OCI-LY3 (cell line): ENCODE data around the gene RAB43.

Source experiments
- H2AFZ ChIP-seq: fragments of 200-600, 300-600 bp; shearing (Covaris generic); 2 replicates; pipeline ENCODE4 v1.6.0; 2014; ENCODE audit warnings: antibody characterized with exemption, low read depth, low read length
- H3K27ac ChIP-seq: fragments of 200-600, 300-600 bp; sonication (generic); 2 replicates; pipeline ENCODE4 v1.5.1; 2014; ENCODE audit warnings: mild to moderate bottlenecking, low read length, moderate library complexity, mixed read lengths
- H3K27me3 ChIP-seq: fragments of 200-600, 300-600 bp; sonication (generic); 2 replicates; pipeline ENCODE4 v1.6.1; 2014; ENCODE audit warnings: low read depth, low read length, mixed read lengths
- H3K36me3 ChIP-seq: fragments of 200-600, 300-600 bp; sonication (generic); replicated peaks from 2 replicates; pipeline ENCODE3; 2014; ENCODE audit warnings: low read depth, low read length, mixed read lengths
- H3K4me1 ChIP-seq: fragments of 300-600, 200-600 bp; sonication (generic); 2 replicates; pipeline ENCODE4 v1.6.1; 2014; ENCODE audit warnings: low read length, mixed read lengths
- H3K4me2 ChIP-seq: fragments of 200-600, 300-600 bp; sonication (generic); 2 replicates; pipeline ENCODE4 v1.6.1; 2014; ENCODE audit warnings: low read length, mixed read lengths
- H3K4me3 ChIP-seq: fragments of 300-600, 200-600 bp; sonication (generic); 2 replicates; pipeline ENCODE4 v1.5.1; 2014; ENCODE audit warnings: antibody characterized with exemption, mild to moderate bottlenecking, low read length, moderate library complexity
- H3K79me2 ChIP-seq: fragments of 300-600, 200-600 bp; shearing (Covaris generic); 2 replicates; pipeline ENCODE4 v1.6.1; 2014; ENCODE audit warnings: mild to moderate bottlenecking, low read length, mixed read lengths
- H3K9ac ChIP-seq: fragments of 300-600, 200-600 bp; shearing (Covaris generic); 2 replicates; pipeline ENCODE4 v1.6.0; 2014; ENCODE audit warnings: mild to moderate bottlenecking, low read length, moderate library complexity
- H3K9me3 ChIP-seq: fragments of 200-600, 300-600 bp; shearing (Covaris generic); 2 replicates; pipeline ENCODE4 v1.6.1; 2014; ENCODE audit warnings: low read length, mixed read lengths; ENCODE audit not compliant: insufficient read depth
- H4K20me1 ChIP-seq: fragments of 200-600, 300-600 bp; sonication (generic); 2 replicates; pipeline ENCODE4 v1.6.1; 2016; ENCODE audit warnings: low read length, mixed read lengths; ENCODE audit not compliant: insufficient read depth
- CTCF ChIP-seq: fragments of 200-600, 300-600 bp; sonication (generic); IDR thresholded peaks from 2 replicates; pipeline ENCODE4 v1.5.1; 2014; ENCODE audit warnings: antibody characterized with exemption, low read length, low read depth
- EZH2phosphoT487 ChIP-seq: fragments of 200-600 bp; shearing (Covaris generic); IDR thresholded peaks from 2 replicates; pipeline ENCODE4 v1.6.1; 2018; ENCODE audit warnings: antibody characterized with exemption, mixed run types, low read depth

The RAB43 gene

GRCh38 chr3:129047553-129047839, 74.1 kb downstream of the RAB43 start:
- H3K4me2 ChIP-seq, result no peak overlapping the region
- no peaks in the 10 kb centered on the region for H3K9me3 ChIP-seq
- H4K20me1 ChIP-seq, result no peaks in the 10 kb centered on the region
- no peaks in the 10 kb centered on the region for H3K36me3 ChIP-seq
- no peak overlapping the region for H3K9ac ChIP-seq
- H3K27ac ChIP-seq, result no peak overlapping the region
- peaks cover 6% of the 10 kb centered on the region; the same call in 1 of the 2 replicates for H3K27me3 ChIP-seq
- H2AFZ ChIP-seq, result no peak overlapping the region
- no peak overlapping the region for H3K4me3 ChIP-seq
- H3K4me1 ChIP-seq, result no peaks in the 10 kb centered on the region
- H3K79me2 ChIP-seq, result no peaks in the 10 kb centered on the region
- TF ChIP-seq EZH2phosphoT487 (no peak), CTCF (no peak)

- H2AFZ ChIP-seq, result no peak overlapping the region
- H3K79me2 ChIP-seq, result no peaks in the 10 kb centered on the region
- H3K4me1 ChIP-seq, result no peaks in the 10 kb centered on the region
- peaks cover 11% of the 10 kb centered on the region; the same call in 1 of the 2 replicates for H3K27me3 ChIP-seq
- peaks cover 3% of the 10 kb centered on the region; the same call in 1 of the 2 replicates for H3K9me3 ChIP-seq
- H3K27ac ChIP-seq, result no peak overlapping the region
- TF ChIP-seq CTCF (no peak), EZH2phosphoT487 (no peak)
- no peak overlapping the region for H3K4me3 ChIP-seq
- no peaks in the 10 kb centered on the region for H4K20me1 ChIP-seq
- no peak overlapping the region for H3K4me2 ChIP-seq
- H3K36me3 ChIP-seq, result no peaks in the 10 kb centered on the region
- no peak overlapping the region for H3K9ac ChIP-seq
Measured at GRCh38 chr3:129046732-129047552, 74.7 kb downstream of the RAB43 start.

GRCh38 chr3:129046037-129046731, 75.4 kb downstream of the RAB43 start:
- no peaks in the 10 kb centered on the region for H3K36me3 ChIP-seq
- H3K27ac ChIP-seq, result no peak overlapping the region
- H2AFZ ChIP-seq, result no peak overlapping the region
- H3K27me3 ChIP-seq, result peaks cover 12% of the 10 kb centered on the region; the same call in 1 of the 2 replicates
- no peak for TF ChIP-seq CTCF
- no peak for TF ChIP-seq EZH2phosphoT487
- no peak overlapping the region for H3K4me3 ChIP-seq
- no peak overlapping the region for H3K9ac ChIP-seq
- H3K9me3 ChIP-seq, result peaks cover 3% of the 10 kb centered on the region; the same call in 1 of the 2 replicates
- no peaks in the 10 kb centered on the region for H3K4me1 ChIP-seq
- no peaks in the 10 kb centered on the region for H3K79me2 ChIP-seq
- no peak overlapping the region for H3K4me2 ChIP-seq
- no peaks in the 10 kb centered on the region for H4K20me1 ChIP-seq

GRCh38 chr3:129045675-129046036, 75.9 kb downstream of the RAB43 start:
- no peak overlapping the region for H3K9ac ChIP-seq

More at GRCh38 chr3:129045675-129046036, 75.9 kb downstream of the RAB43 start:
- no peak for TF ChIP-seq CTCF
- no peak for TF ChIP-seq EZH2phosphoT487
- no peaks in the 10 kb centered on the region for H3K79me2 ChIP-seq
- H4K20me1 ChIP-seq, result no peaks in the 10 kb centered on the region
- H3K27me3 ChIP-seq, result peaks cover 12% of the 10 kb centered on the region; the same call in 1 of the 2 replicates
- H3K27ac ChIP-seq, result no peak overlapping the region
- H3K4me2 ChIP-seq, result no peak overlapping the region
- H3K4me3 ChIP-seq, result no peak overlapping the region
- H3K4me1 ChIP-seq, result no peaks in the 10 kb centered on the region
- H3K36me3 ChIP-seq, result no peaks in the 10 kb centered on the region
- no peak overlapping the region for H2AFZ ChIP-seq
- H3K9me3 ChIP-seq, result peaks cover 3% of the 10 kb centered on the region; the same call in 1 of the 2 replicates
